ENCODE results near the gene LCE1A. TPM values are rescaled to one million over a fixed set of nuclear protein-coding genes. Genes with fewer than 3 reads are reported as not detected.

Gene LCE1A
- total RNA-seq, 1 donor from 2014 or later, result not detected

- Histone ChIP-seq H4K20me1 (ENCODE audit: low read depth) (no peaks in the 10 kb centered on the region), H3K27ac (no peak within 1 kb of the TSS), H3K79me2 (ENCODE audit: low read depth) (no peaks in the 10 kb centered on the region), H3K4me2 (no peak within 1 kb of the TSS), H3K36me3 (peaks cover 3% of the 10 kb centered on the region), H3K27me3 (no peaks in the 10 kb centered on the region), H3K4me1 (no peaks in the 10 kb centered on the region), H3K9ac (no peak within 1 kb of the TSS), H2AFZ (replicated peaks) (no peak within 1 kb of the TSS), H3K4me3 (no peak within 1 kb of the TSS), H3F3A (ENCODE audit: low read depth) (no peaks in the 10 kb centered on the region), H3K9me3 (ENCODE audit: low read depth) (peaks cover 30% of the 10 kb centered on the region)
- no peak for DNase-seq (ENCODE audit: low spot score)
- Mint-ChIP-seq H3K4me3 (no peak within 1 kb of the TSS), H3K27me3 (ENCODE audit: insufficient read depth, low read depth) (no peaks in the 10 kb centered on the region), H3K4me1 (no peaks in the 10 kb centered on the region), H3K9me3 (peaks cover 18% of the 10 kb centered on the region), H3K36me3 (no peaks in the 10 kb centered on the region), H3K27ac (no peak within 1 kb of the TSS)
- TF ChIP-seq EZH2 (IDR thresholded peaks at IDR 0.05) (no peak), EZH2phosphoT487 (IDR thresholded peaks at IDR 0.05) (no peak), CTCF (IDR thresholded peaks at IDR 0.05) (no peak)
These were observed 41.2 kb upstream of the LCE1A start, which contains the start of gene LCE1E for GRCh38 chr1:152786077-152786476. Gene LCE1E (plus strand): TSS chr1:152786257. CDS start chr1:152787300, 1,043 bp downstream.

- DNase-seq (ENCODE audit: low spot score), result no peak
- no peak overlapping the region for H3K9ac ChIP-seq
- Mint-ChIP-seq H3K4me3 (no peak overlapping the region), H3K4me1 (no peaks in the 10 kb centered on the region), H3K27me3 (ENCODE audit: insufficient read depth, low read depth) (no peaks in the 10 kb centered on the region), H3K36me3 (no peaks in the 10 kb centered on the region), H3K9me3 (peaks cover 14% of the 10 kb centered on the region), H3K27ac (no peak overlapping the region)
- H3K9me3 ChIP-seq (ENCODE audit: low read depth), result peaks cover 38% of the 10 kb centered on the region
- H3F3A ChIP-seq (ENCODE audit: low read depth), result no peaks in the 10 kb centered on the region
- no peak overlapping the region for H3K27ac ChIP-seq
- no peak overlapping the region for H3K4me3 ChIP-seq
- no peak overlapping the region for H3K4me2 ChIP-seq
- H4K20me1 ChIP-seq (ENCODE audit: low read depth), result no peaks in the 10 kb centered on the region
- H3K4me1 ChIP-seq, result no peaks in the 10 kb centered on the region
- no peak overlapping the region for H2AFZ ChIP-seq (replicated peaks)
- TF ChIP-seq EZH2phosphoT487 (IDR thresholded peaks at IDR 0.05), result no peak
- no peak for TF ChIP-seq EZH2 (IDR thresholded peaks at IDR 0.05)
- TF ChIP-seq CTCF (IDR thresholded peaks at IDR 0.05), result no peak
- H3K79me2 ChIP-seq (ENCODE audit: low read depth), result no peaks in the 10 kb centered on the region
- H3K27me3 ChIP-seq, result no peaks in the 10 kb centered on the region
- no peaks in the 10 kb centered on the region for H3K36me3 ChIP-seq
These were observed 31.6 kb upstream of the LCE1A start for GRCh38 chr1:152795686-152796085.

GRCh38 chr1:152796421-152796820 is 30.9 kb upstream of the LCE1A start, which contains the start of gene LCE1D:
Gene LCE1D (plus strand): TSS chr1:152796721. CDS start chr1:152797795, 1,074 bp downstream.
- Histone ChIP-seq H3K27me3 (no peaks in the 10 kb centered on the region), H3K36me3 (no peaks in the 10 kb centered on the region), H3F3A (ENCODE audit: low read depth) (no peaks in the 10 kb centered on the region), H2AFZ (replicated peaks) (no peak within 1 kb of the TSS), H3K27ac (no peak within 1 kb of the TSS), H3K9ac (no peak within 1 kb of the TSS), H3K4me1 (no peaks in the 10 kb centered on the region), H3K79me2 (ENCODE audit: low read depth) (no peaks in the 10 kb centered on the region), H3K4me3 (no peak within 1 kb of the TSS), H3K9me3 (ENCODE audit: low read depth) (peaks cover 40% of the 10 kb centered on the region), H3K4me2 (no peak within 1 kb of the TSS), H4K20me1 (ENCODE audit: low read depth) (no peaks in the 10 kb centered on the region)
- TF ChIP-seq EZH2phosphoT487 (IDR thresholded peaks at IDR 0.05) (no peak), CTCF (IDR thresholded peaks at IDR 0.05) (no peak), EZH2 (IDR thresholded peaks at IDR 0.05) (no peak)
- Mint-ChIP-seq H3K4me1 (no peaks in the 10 kb centered on the region), H3K36me3 (no peaks in the 10 kb centered on the region), H3K27me3 (ENCODE audit: insufficient read depth, low read depth) (no peaks in the 10 kb centered on the region), H3K9me3 (peaks cover 14% of the 10 kb centered on the region), H3K4me3 (no peak within 1 kb of the TSS), H3K27ac (no peak within 1 kb of the TSS)
- no peak for DNase-seq (ENCODE audit: low spot score)

Measured in neural progenitor cell (in vitro differentiated cells).